GM19468 (cell line): ENCODE data around the gene PTPRB.

Experiments
- ATAC-seq: cut with Tn5 transposase; IDR thresholded peaks from one replicate; pipeline ENCODE4 v1.9.1; 2021; ENCODE audit warnings: mild to moderate bottlenecking, moderate library complexity, moderate number of reproducible peaks; ENCODE audit not compliant: unreplicated experiment; ENCODE audit errors: extremely low read depth

PTPRB gene

GRCh38 chr12:70645494-70646317, 8.5 kb upstream of the PTPRB start:
- ATAC-seq = no peak

GRCh38 chr12:70644861-70645260, 7.6 kb upstream of the PTPRB start:
- no peak for ATAC-seq

- no peak for ATAC-seq
Measured at GRCh38 chr12:70643939-70644338, 6.7 kb upstream of the PTPRB start.

- ATAC-seq = no peak
Measured at GRCh38 chr12:70641691-70642090, 4.5 kb upstream of the PTPRB start.

- no peak for ATAC-seq
Measured at GRCh38 chr12:70640901-70641300, 3.7 kb upstream of the PTPRB start.

GRCh38 chr12:70639535-70639934, 2.3 kb upstream of the PTPRB start:
- ATAC-seq = no peak

GRCh38 chr12:70638639-70639360, 1.6 kb upstream of the PTPRB start:
- ATAC-seq = no peak

- ATAC-seq = no peak
Measured at GRCh38 chr12:70635755-70636154, 1.5 kb downstream of the PTPRB start.

- no peak for ATAC-seq
Measured at GRCh38 chr12:70628701-70629480, 8.3 kb downstream of the PTPRB start.

- ATAC-seq = no peak
Measured at GRCh38 chr12:70627677-70628076, 9.6 kb downstream of the PTPRB start.

GRCh38 chr12:70626180-70626579, 11.0 kb downstream of the PTPRB start:
- no peak for ATAC-seq

GRCh38 chr12:70619471-70620152, 17.6 kb downstream of the PTPRB start:
- no peak for ATAC-seq

- no peak for ATAC-seq
Measured at GRCh38 chr12:70618371-70618770, 18.9 kb downstream of the PTPRB start.

GRCh38 chr12:70617450-70617849, 19.8 kb downstream of the PTPRB start:
- no peak for ATAC-seq

- no peak for ATAC-seq
Measured at GRCh38 chr12:70615174-70615866, 21.9 kb downstream of the PTPRB start.

GRCh38 chr12:70609739-70610491, 27.3 kb downstream of the PTPRB start:
- ATAC-seq = no peak

GRCh38 chr12:70609203-70609602, 28.0 kb downstream of the PTPRB start:
- ATAC-seq = no peak

- no peak for ATAC-seq
Measured at GRCh38 chr12:70608184-70608583, 29.0 kb downstream of the PTPRB start.

GRCh38 chr12:70607107-70607506, 30.1 kb downstream of the PTPRB start:
- no peak for ATAC-seq
